Epithelial cell of proximal tubule (primary cell): ENCODE results near the gene NPFF. TPM values are rescaled to one million over a fixed set of nuclear protein-coding genes. Genes with fewer than 3 reads are reported as not detected.

ENCODE experiments used
- DNase-seq: peaks from one replicate; pipeline ENCODE4 v3.0.0-alpha.2; 2011; ENCODE audit warnings: low read depth
- H3K4me3 ChIP-seq: 2 replicates; pipeline ENCODE4 v1.5.1; 2011; ENCODE audit warnings: low read depth, mild to moderate bottlenecking, low read length
- total RNA-seq: library from RNA; depleted of rRNA; stranded (reverse); fragments of >200 nt; gene quantifications from 2 replicates; pipeline ENCODE4 v1.2.3, GENCODE V29; 2015
- TF ChIP-seq, protein P1 (sequence below): conservative IDR thresholded peaks from 2 replicates; pipeline ENCODE4 v1.5.1; 2012; ENCODE audit warnings: low read depth, mild to moderate bottlenecking, low read length

Gene NPFF
- total RNA-seq, 1 donor from 2014 or later: not detected

DNA sequence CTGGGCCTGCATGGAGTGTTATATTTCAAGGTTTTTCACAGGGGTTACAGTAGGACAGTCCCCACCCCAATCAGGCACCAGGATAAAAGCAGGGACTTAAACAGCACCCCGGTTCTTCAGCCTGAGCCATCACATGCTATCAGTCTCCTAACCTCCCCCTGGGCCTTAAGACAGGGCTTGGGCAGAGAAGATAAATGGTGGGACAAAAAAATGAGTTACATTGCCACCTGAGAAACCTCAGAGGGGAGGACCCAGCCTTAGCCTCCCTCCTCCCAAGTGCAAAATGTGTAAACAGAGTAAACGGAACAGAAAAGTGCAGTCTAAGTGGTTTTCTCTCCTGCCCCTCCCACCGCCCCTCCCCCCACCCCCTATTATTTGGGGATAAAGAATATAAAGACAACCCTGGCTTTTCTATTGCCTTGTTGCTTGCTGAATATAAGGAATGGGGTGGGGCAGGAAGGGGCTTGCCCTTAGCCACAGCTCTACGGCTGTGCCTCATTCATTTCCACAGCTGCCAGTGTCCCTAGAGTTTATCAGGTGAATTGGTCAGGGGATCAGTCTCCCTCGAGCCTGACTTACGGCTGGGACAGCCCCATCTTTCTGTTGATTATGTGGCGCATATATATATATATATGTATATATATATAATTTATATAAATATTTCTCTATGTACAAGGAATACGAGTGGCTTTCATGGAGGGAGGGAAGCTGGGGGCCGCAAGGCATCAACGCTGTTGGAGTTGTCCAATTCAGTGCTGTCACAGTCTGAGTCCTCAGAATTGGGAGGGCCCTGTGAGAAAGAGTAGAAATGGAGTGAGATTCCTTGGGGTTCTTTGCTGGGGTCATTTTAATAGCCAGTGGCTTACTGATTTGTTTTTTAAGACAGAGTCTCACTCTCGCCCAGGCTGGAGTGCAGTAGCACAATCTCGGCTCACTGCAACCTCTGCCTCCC, 26.5 kb downstream of the NPFF start:
- TF ChIP-seq, protein P1, sequence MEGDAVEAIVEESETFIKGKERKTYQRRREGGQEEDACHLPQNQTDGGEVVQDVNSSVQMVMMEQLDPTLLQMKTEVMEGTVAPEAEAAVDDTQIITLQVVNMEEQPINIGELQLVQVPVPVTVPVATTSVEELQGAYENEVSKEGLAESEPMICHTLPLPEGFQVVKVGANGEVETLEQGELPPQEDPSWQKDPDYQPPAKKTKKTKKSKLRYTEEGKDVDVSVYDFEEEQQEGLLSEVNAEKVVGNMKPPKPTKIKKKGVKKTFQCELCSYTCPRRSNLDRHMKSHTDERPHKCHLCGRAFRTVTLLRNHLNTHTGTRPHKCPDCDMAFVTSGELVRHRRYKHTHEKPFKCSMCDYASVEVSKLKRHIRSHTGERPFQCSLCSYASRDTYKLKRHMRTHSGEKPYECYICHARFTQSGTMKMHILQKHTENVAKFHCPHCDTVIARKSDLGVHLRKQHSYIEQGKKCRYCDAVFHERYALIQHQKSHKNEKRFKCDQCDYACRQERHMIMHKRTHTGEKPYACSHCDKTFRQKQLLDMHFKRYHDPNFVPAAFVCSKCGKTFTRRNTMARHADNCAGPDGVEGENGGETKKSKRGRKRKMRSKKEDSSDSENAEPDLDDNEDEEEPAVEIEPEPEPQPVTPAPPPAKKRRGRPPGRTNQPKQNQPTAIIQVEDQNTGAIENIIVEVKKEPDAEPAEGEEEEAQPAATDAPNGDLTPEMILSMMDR: no peak
- DNase-seq: no peak
- H3K4me3 ChIP-seq: no peak overlapping the region

DNA sequence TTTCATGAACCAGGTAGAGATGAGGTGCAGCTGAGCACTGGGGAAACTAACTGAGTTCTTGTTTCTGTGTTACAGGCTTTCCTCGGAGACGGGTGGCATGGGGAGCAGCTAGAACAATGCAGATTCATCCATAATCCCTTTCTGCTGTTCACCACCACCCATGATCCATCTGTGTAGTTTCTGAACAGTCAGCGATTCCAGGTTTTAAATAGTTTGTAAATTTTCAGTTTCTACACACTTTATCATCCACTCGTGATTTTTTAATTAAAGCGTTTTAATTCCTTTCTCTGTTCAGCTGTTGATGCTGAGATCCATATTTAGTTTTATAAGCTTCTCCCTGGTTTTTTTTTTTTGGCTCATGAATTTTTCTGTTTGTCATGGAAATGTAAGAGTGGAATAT, 28.0 kb downstream of the NPFF start:
- TF ChIP-seq, protein P1: no peak
- DNase-seq: no peak
- H3K4me3 ChIP-seq: no peak overlapping the region

GRCh38 chr12:53478865-53479264, 28.4 kb downstream of the NPFF start:
- TF ChIP-seq, protein P1: no peak
- H3K4me3 ChIP-seq: no peak overlapping the region
- DNase-seq: no peak

- TF ChIP-seq, protein P1: peak; percentile 52
These were observed 30.5 kb downstream of the NPFF start for GRCh38 chr12:53476769-53477209.

GRCh38 chr12:53474819-53475218, 32.5 kb downstream of the NPFF start:
- H3K4me3 ChIP-seq: no peak overlapping the region
- DNase-seq: no peak
- TF ChIP-seq, protein P1: no peak

More at GRCh38 chr12:53476769-53477209, 30.5 kb downstream of the NPFF start:
- no peak for DNase-seq
- H3K4me3 ChIP-seq: no peak overlapping the region

DNA sequence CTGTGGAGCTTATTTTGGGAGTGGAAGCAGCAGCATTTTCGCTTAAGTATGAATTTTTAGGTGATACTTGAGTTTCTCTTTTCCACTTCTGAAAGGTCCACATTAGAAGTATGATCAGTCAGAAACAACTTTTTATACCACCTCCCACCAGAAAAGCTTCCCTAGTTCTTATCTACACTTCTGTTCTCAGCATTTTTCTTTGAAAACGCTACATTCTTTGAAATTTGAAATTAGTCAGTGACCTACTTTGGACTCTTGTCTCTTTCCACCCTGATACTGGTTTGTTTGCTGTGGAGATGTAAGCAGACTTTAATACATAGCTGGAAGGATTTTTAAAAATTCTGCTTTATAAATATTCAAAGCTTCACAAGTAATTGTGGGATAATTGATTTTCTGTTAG, 33.2 kb downstream of the NPFF start:
- no peak overlapping the region for H3K4me3 ChIP-seq
- TF ChIP-seq, protein P1: no peak
- no peak for DNase-seq
